Right forelimb (tissue), 1 donor: Measurements from ENCODE around the gene SVBP.

Experiments
- DNase-seq: peaks from one replicate; pipeline ENCODE4 v3.0.0-alpha.2; 2018

The SVBP gene

GRCh38 chr1:42797979-42798378 lies 19.2 kb downstream of the SVBP start:
- no peak for DNase-seq

DNA sequence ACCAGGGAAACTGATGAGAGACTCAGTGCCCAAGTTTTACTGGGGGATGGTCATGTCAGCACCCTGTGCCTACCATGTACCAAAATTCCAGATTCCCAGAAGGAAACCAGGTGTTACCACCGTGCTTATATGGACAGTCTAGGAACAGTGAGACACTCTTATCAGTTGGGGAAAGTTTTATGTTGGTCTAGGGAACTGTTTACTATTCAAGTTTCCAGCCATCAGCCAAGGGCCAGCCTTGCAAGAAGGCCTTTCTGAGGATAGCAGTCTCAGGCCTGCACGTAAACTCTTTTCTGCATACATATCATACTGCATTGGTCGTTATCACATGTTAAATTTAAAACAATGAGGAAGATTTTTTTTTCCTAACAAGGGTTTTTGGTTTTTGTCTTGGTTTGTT lies 19.8 kb downstream of the SVBP start:
- no peak for DNase-seq

GRCh38 chr1:42793824-42794223 lies 23.4 kb downstream of the SVBP start:
- no peak for DNase-seq

GRCh38 chr1:42788021-42788420 lies 29.2 kb downstream of the SVBP start:
- no peak for DNase-seq

- DNase-seq = no peak
These were observed 31.1 kb downstream of the SVBP start for GRCh38 chr1:42786097-42786496.

DNA sequence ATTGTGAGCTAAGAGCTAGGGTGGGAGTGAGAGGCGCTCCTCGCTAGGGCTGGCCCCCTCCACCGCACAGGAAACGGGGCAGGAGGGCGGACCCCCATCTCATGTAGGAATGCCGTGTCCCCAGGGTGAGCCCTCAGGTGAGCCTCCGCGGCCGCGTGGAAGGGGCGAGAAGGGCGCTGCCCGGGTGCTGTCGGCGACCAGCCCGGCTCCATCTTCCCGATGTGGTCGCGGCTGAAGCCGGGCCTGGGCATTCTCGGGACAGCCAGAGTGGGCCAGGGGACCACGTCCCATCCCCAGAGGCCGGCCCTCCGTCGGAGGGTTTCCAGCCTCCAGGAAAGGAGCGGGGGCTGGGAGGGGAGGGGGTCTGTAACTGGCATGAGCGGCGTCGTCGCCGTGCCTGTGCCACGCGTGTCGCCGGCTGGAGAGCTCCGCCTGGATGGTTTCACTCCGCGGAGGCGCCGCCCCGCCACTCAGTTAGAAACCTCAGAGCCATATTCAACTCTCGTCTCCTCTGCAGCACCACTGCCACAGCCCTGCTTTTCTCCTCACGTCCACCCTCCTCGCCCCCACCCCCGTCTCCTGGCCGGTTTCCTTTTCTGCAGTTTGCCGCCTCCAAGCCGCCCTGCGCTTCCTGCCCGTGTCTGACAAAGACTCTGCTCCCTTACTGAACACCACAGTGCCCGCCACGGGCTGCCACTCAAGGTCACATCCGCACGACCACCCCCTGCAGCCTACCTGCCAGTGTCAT lies 32.1 kb downstream of the SVBP start, which contains the start of gene TMEM269:
TSS of gene TMEM269 (plus strand) at position 46 of the 748 bp plus-strand sequence. CDS start 4,903 bp downstream, outside the sequence.
- DNase-seq = peak; percentile 61

DNA sequence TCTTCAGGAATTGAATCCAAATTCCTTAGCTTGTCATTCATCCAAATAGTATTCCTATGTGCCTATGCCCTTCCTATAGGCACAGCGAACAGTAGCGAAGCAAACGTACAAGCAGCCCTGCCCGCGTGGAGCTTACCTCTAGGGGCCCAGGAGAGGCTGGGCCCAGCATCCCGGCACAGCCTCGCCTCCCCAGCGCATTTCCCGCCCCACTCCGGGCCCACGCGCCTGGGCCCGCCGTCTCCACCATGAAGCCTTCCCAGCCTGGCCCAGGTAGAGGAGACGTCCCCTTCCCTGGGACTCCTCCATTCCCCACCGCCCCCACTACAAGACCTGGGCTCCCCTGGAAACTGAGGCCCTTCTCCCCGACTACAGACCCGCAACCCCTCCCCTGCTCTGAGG lies 32.7 kb downstream of the SVBP start:
- DNase-seq = no peak

DNA sequence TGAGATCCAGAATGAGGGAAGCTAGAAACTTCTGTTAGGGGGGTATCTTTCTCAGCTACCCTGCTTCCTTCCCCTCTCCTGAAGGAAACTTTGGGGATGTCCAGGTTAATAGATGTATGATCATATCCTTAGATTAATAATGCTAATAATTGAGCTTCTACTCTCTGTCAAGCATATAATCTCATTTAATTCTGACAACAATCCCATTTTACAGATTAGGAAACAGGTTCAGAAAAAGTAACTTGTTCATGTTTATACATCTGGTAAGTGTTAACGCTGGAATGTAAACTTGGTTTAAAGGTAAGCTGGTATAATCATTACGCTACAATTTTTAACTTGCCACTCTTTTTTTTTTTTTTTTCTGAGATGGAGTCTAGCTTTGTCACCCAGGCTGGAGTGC lies 34.1 kb downstream of the SVBP start:
- DNase-seq = no peak

- DNase-seq = no peak
These were observed 37.0 kb downstream of the SVBP start for GRCh38 chr1:42780176-42780575.

DNA sequence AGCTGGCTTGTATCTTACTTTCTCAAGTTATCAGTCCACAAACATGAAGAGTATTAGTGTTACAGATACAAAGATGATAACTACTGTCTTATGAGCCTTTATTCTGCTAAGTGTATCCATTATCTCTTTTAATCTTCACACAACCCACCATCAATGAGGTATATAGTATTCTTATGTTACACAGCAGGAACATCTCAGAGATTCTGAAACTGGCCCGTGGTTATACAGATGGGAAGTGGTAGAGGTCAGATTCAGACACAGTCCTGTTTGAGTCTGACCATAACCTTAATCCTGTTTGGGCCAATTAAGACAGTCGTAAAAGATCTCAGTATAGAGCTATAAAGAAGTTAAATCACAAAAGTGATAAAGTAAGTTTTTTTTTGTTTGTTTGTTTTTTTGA lies 37.5 kb downstream of the SVBP start:
- DNase-seq = no peak

GRCh38 chr1:42777852-42778251 lies 39.3 kb downstream of the SVBP start:
- no peak for DNase-seq

DNA sequence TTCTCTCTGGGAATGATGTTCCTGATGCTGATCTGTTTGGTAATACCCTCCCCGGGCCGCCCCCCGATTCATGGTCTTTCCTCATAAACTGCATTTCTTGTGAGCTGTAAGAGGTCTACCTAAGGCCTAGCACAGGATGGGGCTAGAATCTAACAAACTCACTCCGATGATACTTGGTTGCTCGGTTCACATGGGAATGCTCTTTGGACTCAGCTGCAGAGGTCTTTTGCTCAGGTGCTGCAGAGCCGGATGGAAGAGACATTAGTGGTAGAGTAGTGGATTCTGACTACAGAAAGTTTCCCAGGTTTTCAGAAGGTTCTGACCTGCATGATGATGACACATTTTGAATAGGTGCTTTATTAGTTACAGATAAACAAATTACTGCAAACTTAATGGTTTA lies 40.7 kb downstream of the SVBP start:
- no peak for DNase-seq

DNA sequence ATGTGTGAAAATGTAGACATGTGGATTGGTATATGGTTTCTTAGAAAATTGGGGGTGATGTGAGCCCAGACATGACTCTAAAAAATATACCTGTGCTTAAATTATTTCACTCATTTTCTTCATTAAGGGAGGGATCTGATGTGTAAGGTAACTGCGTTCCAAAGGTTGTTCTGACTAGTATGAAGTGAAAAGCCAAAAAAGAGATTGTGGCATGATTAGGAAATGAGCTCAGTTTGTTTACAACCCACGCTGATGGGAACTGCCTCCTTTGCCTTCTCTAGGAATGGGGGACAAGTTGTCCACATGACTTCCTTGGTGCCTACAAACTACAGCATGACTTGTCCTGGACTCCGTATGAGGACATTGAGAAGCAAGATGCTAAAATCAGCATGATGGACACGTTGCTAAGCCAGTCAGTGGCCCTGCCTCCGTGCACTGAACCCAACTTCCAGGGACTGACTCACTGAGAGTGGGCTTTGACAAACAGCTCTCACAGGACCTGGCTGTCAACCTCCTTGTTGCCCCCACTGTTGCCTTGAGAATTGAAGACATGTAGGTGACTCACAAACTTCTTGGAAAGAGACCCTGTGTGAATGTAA lies 42.2 kb downstream of the SVBP start:
- no peak for DNase-seq

GRCh38 chr1:42773420-42773819 lies 43.8 kb downstream of the SVBP start:
- DNase-seq = no peak

DNA sequence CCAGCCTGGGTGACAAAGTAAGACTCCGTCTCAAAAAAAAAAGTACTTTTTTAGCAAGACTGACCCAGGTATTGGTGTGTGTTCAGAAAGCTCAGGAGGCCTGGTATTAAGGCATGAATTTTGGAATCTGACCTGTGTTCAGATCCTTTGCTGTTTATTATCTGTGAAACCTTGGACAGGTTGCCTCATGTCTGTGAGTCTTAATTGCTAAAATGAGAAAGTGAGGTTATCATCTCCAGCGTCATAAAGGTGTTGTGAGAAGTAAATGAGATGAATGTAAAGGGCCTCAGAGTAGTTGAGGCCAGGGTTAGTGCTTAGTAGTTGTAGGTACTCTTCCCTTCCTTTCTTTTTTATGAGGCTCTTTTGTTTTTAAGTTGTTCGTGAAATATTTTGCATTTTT lies 47.4 kb downstream of the SVBP start:
- DNase-seq = no peak

- no peak for DNase-seq
These were observed 49.0 kb downstream of the SVBP start for GRCh38 chr1:42768172-42768571.

GRCh38 chr1:42767510-42768000 lies 49.6 kb downstream of the SVBP start:
- no peak for DNase-seq

DNA sequence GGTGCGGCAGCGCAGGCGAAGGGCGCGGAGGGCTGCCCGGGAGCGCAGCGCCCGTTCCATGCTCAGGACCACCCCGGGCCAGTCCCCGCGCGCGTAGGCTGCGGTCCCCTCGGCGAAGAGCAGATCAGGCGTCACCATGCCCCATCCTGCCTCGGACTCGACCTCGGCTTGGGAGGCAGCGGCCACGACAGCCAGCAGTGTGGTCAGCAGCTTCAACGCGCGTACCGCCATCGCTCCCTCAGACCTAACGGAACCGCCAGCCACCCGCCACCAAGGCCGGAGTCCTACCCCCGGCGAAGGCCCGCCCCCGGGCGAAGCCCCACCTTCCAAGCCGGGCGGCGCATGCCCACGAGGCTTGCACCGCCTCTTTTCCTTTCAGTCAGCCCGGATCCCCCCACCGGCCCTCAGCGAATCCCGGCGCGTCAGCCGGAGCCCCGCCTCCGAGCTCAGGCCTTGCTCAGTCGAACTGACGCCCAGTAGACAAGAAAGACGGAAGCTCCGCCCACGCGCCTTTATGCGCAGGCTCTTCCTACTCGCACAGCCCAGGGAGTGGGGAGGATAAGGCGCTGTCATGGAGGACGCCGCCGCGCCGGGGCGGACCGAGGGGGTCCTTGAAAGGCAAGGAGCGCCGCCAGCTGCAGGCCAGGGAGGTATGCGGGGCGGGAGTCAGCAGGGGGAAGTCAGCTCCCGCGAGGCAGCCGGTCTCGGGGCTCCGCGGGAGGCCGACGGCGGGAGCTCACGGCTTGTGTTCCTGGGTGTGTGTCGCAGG lies 50.3 kb downstream of the SVBP start, which contains the start of the genes C1orf50 and P3H1:
TSS of gene C1orf50 (plus strand) at position 509 of the 769 bp plus-strand sequence. CDS start at position 572, 63 bp downstream.
TSS of gene P3H1 (minus strand) at position 288 of the 769 bp plus-strand sequence. CDS start at position 231, 57 bp downstream.
- DNase-seq = peak; percentile 100

DNA sequence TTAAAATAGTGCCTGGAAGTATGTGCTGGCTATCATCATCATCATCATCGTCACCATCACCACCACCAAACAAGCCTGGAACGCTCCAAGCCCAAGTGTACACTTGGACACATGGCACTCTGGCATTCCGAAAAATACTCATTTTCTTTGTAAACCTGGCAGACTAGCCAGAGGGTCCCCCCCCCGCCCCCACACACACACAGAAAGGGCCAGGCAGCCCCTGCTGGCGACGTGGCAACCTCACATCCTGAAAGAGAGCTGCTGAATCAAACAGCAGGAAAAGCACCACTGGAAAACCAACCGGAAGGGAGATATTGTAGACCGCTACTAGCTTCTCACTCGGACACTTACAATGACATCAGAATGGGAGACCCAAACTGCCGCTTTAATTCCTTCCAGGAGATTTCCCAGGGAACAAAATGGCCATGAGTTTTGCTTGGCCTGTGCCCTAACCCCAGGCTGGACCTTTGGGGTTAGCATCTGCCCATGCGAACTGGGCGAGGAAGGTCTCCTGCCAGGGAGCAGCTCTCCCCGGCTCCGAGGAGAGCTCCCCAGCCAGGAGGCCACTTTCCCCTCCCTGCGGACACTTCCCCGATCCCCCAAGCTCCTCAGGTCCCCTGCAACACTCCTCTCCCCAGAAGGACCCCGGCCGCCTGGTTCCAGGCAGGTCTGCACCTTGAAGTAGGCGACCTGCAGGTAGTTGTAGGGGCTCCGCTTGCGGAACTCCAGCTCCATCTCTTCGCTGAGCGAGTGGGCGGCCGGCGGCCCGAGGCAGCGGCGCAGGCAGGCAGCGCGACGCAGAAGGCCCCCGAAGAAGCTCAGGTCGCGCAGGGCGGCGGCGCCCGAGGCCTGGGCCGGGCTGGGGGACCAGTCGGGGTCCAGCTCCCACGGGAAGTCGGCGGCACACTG lies 51.1 kb downstream of the SVBP start:
- DNase-seq = peak; percentile 80

DNA sequence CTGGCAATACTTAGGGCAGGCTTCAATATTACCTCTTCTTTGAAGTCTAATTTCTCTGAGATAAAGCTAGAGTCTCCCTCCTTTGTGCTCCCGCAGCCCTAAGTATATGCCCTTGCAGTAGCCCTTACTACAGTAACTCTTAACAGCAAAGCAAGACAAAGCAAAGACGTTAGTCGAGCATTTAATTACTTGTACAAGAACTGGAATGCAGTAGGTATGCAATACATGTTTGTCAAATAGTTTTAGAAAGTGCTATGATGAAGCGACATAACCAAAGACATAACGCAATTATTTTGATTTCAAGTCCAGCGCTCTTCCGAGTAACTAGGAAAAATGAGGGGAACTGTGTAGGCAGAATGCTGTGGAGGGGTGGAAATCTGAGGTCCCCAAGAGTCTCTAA lies 51.9 kb downstream of the SVBP start:
- no peak for DNase-seq

- DNase-seq = no peak
These were observed 54.9 kb downstream of the SVBP start for GRCh38 chr1:42762269-42762668.

DNA sequence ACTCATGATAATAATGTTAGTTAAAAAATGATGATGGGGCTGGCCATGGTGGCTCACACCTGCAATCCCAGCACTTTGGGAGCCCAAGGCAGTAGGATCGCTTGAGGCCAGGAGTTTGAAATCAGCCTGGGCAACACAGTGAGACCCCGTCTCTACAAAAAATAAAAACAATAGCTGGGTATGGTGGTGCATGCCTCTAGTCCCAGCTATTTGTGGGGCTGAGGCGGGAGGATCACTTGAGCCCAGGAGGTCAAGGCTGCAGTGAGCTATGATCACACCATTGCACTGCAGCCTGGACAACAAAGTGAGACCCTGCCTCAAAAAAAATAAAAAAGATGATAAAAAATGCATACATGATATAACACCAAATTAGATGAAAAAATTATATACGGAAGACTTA lies 55.6 kb downstream of the SVBP start:
- DNase-seq = no peak
